ENCODE measurements around the gene TRPV4. TPM values are rescaled to one million over a fixed set of nuclear protein-coding genes. Genes with fewer than 3 reads are reported as not detected.

Gene TRPV4
- total RNA-seq, 2 experiments from 2014 or later = 2.1 TPM; not detected in 1

DNA sequence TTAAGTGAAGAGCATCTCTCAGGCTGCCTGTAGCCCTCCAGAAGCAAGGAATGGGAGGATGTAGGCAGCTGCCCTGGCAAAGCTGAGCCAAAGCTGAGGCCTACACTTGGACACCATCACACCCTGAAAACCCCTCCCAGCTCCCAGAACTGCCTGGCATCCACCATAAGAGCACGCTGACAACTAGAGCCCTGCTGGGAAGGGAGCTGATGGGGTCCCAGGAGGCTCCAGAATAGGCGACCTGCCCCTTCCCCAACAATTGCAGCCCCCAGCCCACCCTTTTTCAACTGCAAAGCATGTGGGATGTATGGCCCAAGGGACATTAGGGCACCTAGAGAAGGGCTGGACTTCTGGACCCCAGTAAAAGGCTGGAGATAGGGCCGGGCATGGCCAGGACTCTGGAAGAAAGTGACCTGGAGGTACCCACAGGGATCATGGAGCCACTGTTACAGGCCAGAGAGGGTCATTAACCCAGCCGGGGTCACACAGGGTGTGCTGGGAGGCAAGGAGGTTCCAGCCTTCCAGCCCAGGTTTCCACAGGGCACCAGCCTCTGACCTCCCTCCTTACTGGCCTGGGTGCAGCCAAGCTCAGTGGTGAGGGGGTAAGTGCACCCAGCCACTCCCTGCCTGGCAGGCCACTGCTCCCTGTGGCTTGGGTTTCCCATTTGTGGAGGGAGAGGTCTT, 91.8 kb downstream of the TRPV4 start:
- BruUV-seq (replicated peaks) = no TSS peak

DNA sequence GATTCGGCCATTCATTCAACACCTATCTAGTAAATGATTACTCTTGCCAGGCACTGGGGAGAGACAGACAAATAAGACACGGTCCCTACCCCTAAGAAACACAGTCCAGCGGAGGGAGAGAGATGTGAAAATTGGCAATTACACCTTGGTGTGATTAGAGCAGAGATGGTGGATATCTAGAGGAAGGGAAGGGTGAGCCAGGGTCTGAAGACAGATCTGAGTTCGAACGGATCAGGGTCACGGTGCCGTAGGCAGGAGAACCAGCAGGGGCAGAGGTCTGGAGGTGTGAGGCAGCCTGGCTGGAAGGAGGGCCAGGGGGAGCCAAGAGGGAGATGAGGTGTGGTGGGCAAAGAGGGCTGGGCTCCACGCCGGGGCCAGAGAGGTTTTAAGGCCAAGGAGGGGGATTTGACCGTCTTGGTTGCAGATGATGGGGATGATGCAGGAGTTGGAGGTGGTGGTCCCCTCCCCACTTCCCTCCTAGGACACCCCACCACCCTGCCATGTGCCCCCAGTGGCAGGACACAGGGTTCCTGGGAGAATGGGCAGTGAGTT, 92.4 kb downstream of the TRPV4 start:
- POLR2A ChIA-PET = no interaction called here

More for the DNA sequence above, 91.8 kb downstream of the TRPV4 start:
- H2AFZ ChIP-seq (ENCODE audit: low read length) = no peak overlapping the region
- no peaks in the 10 kb centered on the region for H3K9me3 ChIP-seq (ENCODE audit: low read length)
- ChIA-PET POLR2A (no interaction called here), CTCF (ENCODE audit: unreplicated experiment) (no interaction called here)
- intact Hi-C loops (cut with micrococcal nuclease; ENCODE audit: unreplicated experiment) = no loop called here
- no peak for TF ChIP-seq EZH2phosphoT487 (IDR thresholded peaks at IDR 0.05; ENCODE audit: borderline replicate concordance, low read depth, low read length)
- TF ChIP-seq, protein P1, sequence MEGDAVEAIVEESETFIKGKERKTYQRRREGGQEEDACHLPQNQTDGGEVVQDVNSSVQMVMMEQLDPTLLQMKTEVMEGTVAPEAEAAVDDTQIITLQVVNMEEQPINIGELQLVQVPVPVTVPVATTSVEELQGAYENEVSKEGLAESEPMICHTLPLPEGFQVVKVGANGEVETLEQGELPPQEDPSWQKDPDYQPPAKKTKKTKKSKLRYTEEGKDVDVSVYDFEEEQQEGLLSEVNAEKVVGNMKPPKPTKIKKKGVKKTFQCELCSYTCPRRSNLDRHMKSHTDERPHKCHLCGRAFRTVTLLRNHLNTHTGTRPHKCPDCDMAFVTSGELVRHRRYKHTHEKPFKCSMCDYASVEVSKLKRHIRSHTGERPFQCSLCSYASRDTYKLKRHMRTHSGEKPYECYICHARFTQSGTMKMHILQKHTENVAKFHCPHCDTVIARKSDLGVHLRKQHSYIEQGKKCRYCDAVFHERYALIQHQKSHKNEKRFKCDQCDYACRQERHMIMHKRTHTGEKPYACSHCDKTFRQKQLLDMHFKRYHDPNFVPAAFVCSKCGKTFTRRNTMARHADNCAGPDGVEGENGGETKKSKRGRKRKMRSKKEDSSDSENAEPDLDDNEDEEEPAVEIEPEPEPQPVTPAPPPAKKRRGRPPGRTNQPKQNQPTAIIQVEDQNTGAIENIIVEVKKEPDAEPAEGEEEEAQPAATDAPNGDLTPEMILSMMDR (conservative IDR thresholded peaks at IDR 0.05; ENCODE audit: low read length) = no peak
- no peaks in the 10 kb centered on the region for H4K20me1 ChIP-seq (ENCODE audit: insufficient read depth, low read length)
- H3K27ac ChIP-seq (ENCODE audit: low read depth, low read length, poor library complexity, severe bottlenecking) = no peak overlapping the region
- no peaks in the 10 kb centered on the region for H3K9me2 ChIP-seq (ENCODE audit: insufficient read depth, low read length)
- H3K36me3 ChIP-seq (ENCODE audit: insufficient read depth, low read length) = no peaks in the 10 kb centered on the region
- no peak overlapping the region for H3K4me3 ChIP-seq (ENCODE audit: low read depth, low read length, poor library complexity, severe bottlenecking)
- no peaks in the 10 kb centered on the region for H3K79me2 ChIP-seq (ENCODE audit: insufficient read depth, low read depth, low read length)
- no peaks in the 10 kb centered on the region for H3K4me1 ChIP-seq (ENCODE audit: insufficient read depth, low read length, poor library complexity, severe bottlenecking)
- no peak overlapping the region for H3K4me2 ChIP-seq (ENCODE audit: low read length)
- DNase-seq (ENCODE audit: low spot score) = no peak

More for the DNA sequence above, 92.4 kb downstream of the TRPV4 start:
- H3K27ac ChIP-seq (ENCODE audit: low read depth, low read length, poor library complexity, severe bottlenecking) = no peak overlapping the region
- intact Hi-C loops (cut with micrococcal nuclease; ENCODE audit: unreplicated experiment) = no loop called here
- no peaks in the 10 kb centered on the region for H3K9me2 ChIP-seq (ENCODE audit: insufficient read depth, low read length)
- H3K36me3 ChIP-seq (ENCODE audit: insufficient read depth, low read length) = no peaks in the 10 kb centered on the region
- no peaks in the 10 kb centered on the region for H3K4me1 ChIP-seq (ENCODE audit: insufficient read depth, low read length, poor library complexity, severe bottlenecking)
- no peak overlapping the region for H3K4me2 ChIP-seq (ENCODE audit: low read length)
- CTCF ChIA-PET (ENCODE audit: unreplicated experiment) = interaction anchor here (0.6 kb wide), 1 partner anchor 108 kb away, joined by 20 read pairs; no protein-coding TSS in a partner anchor
- no peaks in the 10 kb centered on the region for H3K9me3 ChIP-seq (ENCODE audit: low read length)
- BruUV-seq (replicated peaks) = no TSS peak
- H2AFZ ChIP-seq (ENCODE audit: low read length) = no peak overlapping the region
- DNase-seq (ENCODE audit: low spot score) = no peak
- H3K4me3 ChIP-seq (ENCODE audit: low read depth, low read length, poor library complexity, severe bottlenecking) = no peak overlapping the region
- H3K79me2 ChIP-seq (ENCODE audit: insufficient read depth, low read depth, low read length) = no peaks in the 10 kb centered on the region
- TF ChIP-seq, protein P1 (conservative IDR thresholded peaks at IDR 0.05; ENCODE audit: low read length) = no peak
- no peak for TF ChIP-seq EZH2phosphoT487 (IDR thresholded peaks at IDR 0.05; ENCODE audit: borderline replicate concordance, low read depth, low read length)
- H4K20me1 ChIP-seq (ENCODE audit: insufficient read depth, low read length) = no peaks in the 10 kb centered on the region

All from OCI-LY7 (cell line).